HG02642 (cell line): ENCODE measurements around the gene LRRTM2.

Experiments
- ATAC-seq: cut with Tn5 transposase; IDR thresholded peaks from one replicate; pipeline ENCODE4 v1.9.1; 2021; ENCODE audit warnings: mild to moderate bottlenecking; ENCODE audit not compliant: unreplicated experiment, poor library complexity

Gene LRRTM2

GRCh38 chr5:138884094-138884493, 9.0 kb upstream of the LRRTM2 start:
- no peak for ATAC-seq

GRCh38 chr5:138883211-138883610, 8.1 kb upstream of the LRRTM2 start:
- no peak for ATAC-seq

- ATAC-seq: no peak
Observed at GRCh38 chr5:138878437-138879235, 3.5 kb upstream of the LRRTM2 start.

- no peak for ATAC-seq
Observed at GRCh38 chr5:138876811-138877210, 1.7 kb upstream of the LRRTM2 start.

GRCh38 chr5:138875946-138876345, 811 bp upstream of the LRRTM2 start:
- no peak for ATAC-seq

GRCh38 chr5:138875552-138875875, 379 bp upstream of the LRRTM2 start:
- ATAC-seq: no peak

- ATAC-seq: no peak
Observed at GRCh38 chr5:138874241-138874640, 894 bp downstream of the LRRTM2 start.

- ATAC-seq: no peak
Observed at GRCh38 chr5:138873466-138874221, 1.5 kb downstream of the LRRTM2 start.

GRCh38 chr5:138872841-138873465, 2.2 kb downstream of the LRRTM2 start:
- ATAC-seq: no peak

GRCh38 chr5:138870611-138871010, 4.5 kb downstream of the LRRTM2 start:
- no peak for ATAC-seq

GRCh38 chr5:138869763-138870500, 5.2 kb downstream of the LRRTM2 start:
- ATAC-seq: no peak

GRCh38 chr5:138869038-138869437, 6.1 kb downstream of the LRRTM2 start:
- ATAC-seq: no peak

GRCh38 chr5:138867011-138867410, 8.1 kb downstream of the LRRTM2 start:
- ATAC-seq: no peak

GRCh38 chr5:138853132-138853531, 22.0 kb downstream of the LRRTM2 start:
- no peak for ATAC-seq

- ATAC-seq: no peak
Observed at GRCh38 chr5:138850865-138851435, 24.2 kb downstream of the LRRTM2 start.

- ATAC-seq: no peak
Observed at GRCh38 chr5:138849882-138850281, 25.3 kb downstream of the LRRTM2 start.

GRCh38 chr5:138849439-138849838, 25.7 kb downstream of the LRRTM2 start:
- ATAC-seq: no peak

- ATAC-seq: no peak
Observed at GRCh38 chr5:138844812-138845513, 30.2 kb downstream of the LRRTM2 start.

GRCh38 chr5:138844125-138844461, 31.0 kb downstream of the LRRTM2 start:
- ATAC-seq: no peak
